GM19238 (cell line): ENCODE results near the gene ASGR2.
"Not testable (repeated sequence)": the region's sequence is repeated elsewhere in the genome, so short reads cannot be mapped to it uniquely, and the experiment has no call there.

Experiments
- DNase-seq: peaks from one replicate; pipeline ENCODE4 v3.0.0; 2011; ENCODE audit warnings: low spot score; ENCODE audit not compliant: insufficient read length

Gene ASGR2

GRCh38 chr17:7114241-7114874 is at the start of gene ASGR2:
Gene ASGR2 (minus strand): TSS chr17:7114822. CDS start chr17:7114240, 582 bp downstream.
- DNase-seq = no peak

- DNase-seq = not testable (repeated sequence)
These were observed 44.9 kb upstream of the ASGR2 start for GRCh38 chr17:7159571-7159970.

- DNase-seq = not testable (repeated sequence)
These were observed 43.8 kb upstream of the ASGR2 start for GRCh38 chr17:7158424-7158823.

GRCh38 chr17:7156342-7156940 is 41.8 kb upstream of the ASGR2 start:
- no peak for DNase-seq

GRCh38 chr17:7147772-7148171 is 33.1 kb upstream of the ASGR2 start:
- DNase-seq = no peak

- DNase-seq = no peak
These were observed 31.5 kb upstream of the ASGR2 start for GRCh38 chr17:7146115-7146514.

GRCh38 chr17:7144213-7144612 is 29.6 kb upstream of the ASGR2 start:
- no peak for DNase-seq

- DNase-seq = no peak
These were observed 27.2 kb upstream of the ASGR2 start for GRCh38 chr17:7141824-7142223.

- DNase-seq = no peak
These were observed 24.8 kb upstream of the ASGR2 start for GRCh38 chr17:7139400-7139799.

- DNase-seq = no peak
These were observed 24.3 kb upstream of the ASGR2 start for GRCh38 chr17:7138800-7139381.

- DNase-seq = no peak
These were observed 22.7 kb upstream of the ASGR2 start for GRCh38 chr17:7137171-7137943.

- peak; percentile 36 for DNase-seq
These were observed 21.8 kb upstream of the ASGR2 start for GRCh38 chr17:7136266-7136877.

GRCh38 chr17:7133916-7134315 is 19.3 kb upstream of the ASGR2 start:
- DNase-seq = no peak

GRCh38 chr17:7133424-7133823 is 18.8 kb upstream of the ASGR2 start:
- no peak for DNase-seq

- DNase-seq = peak; percentile 62
These were observed 18.0 kb upstream of the ASGR2 start for GRCh38 chr17:7132511-7133094.

GRCh38 chr17:7131423-7131791 is 16.8 kb upstream of the ASGR2 start:
- DNase-seq = no peak

GRCh38 chr17:7130621-7131422 is 16.2 kb upstream of the ASGR2 start:
- no peak for DNase-seq

- no peak for DNase-seq
These were observed 14.7 kb upstream of the ASGR2 start for GRCh38 chr17:7129311-7129710.

GRCh38 chr17:7128160-7128559 is 13.5 kb upstream of the ASGR2 start:
- DNase-seq = no peak

- not testable (repeated sequence) for DNase-seq
These were observed 12.9 kb upstream of the ASGR2 start for GRCh38 chr17:7127501-7127900.

GRCh38 chr17:7126386-7126785 is 11.8 kb upstream of the ASGR2 start:
- not testable (repeated sequence) for DNase-seq
